H1 (cell line): ENCODE data around the gene PALM. TPM values are rescaled to one million over a fixed set of nuclear protein-coding genes. Genes with fewer than 3 reads are reported as not detected.

Experiments used
- CTCF ChIA-PET: fragments of 300-600 bp; sonication (Branson Sonifier 250); formaldehyde crosslinking; loops from one replicate; lab custom pipeline; 2021; ENCODE audit not compliant: partially characterized antibody; lab: Charles Lee
- POLR2A ChIA-PET: fragments of 300-600 bp; sonication (Branson Sonifier 250); formaldehyde crosslinking; loops from one replicate; lab custom pipeline; 2021; ENCODE audit warnings: inconsistent platforms; ENCODE audit not compliant: partially characterized antibody; lab: Charles Lee
- DNase-seq, 2 experiments: peaks; one replicate each; pipeline versions ENCODE4 v3.0.0 to v3.0.0-alpha.2; 2010 to 2022; ENCODE audit warnings: low spot score in 2 of 2, low read depth in 1 of 2, mixed read lengths in 1 of 2
- FAIRE-seq: peaks from 2 replicates; lab custom pipeline; 2011; peaks lifted over from hg19 to GRCh38; lab: Jason Lieb, UNC
- H2AFZ ChIP-seq: 2 replicates; pipeline ENCODE4 v1.8.1; 2012; ENCODE audit warnings: low read length, inconsistent platforms
- H2AK5ac ChIP-seq: 2 replicates; pipeline ENCODE4 v1.6.1; 2013; ENCODE audit warnings: low read depth, low read length
- H2BK120ac ChIP-seq: replicated peaks from 2 replicates; pipeline ENCODE3; 2013; ENCODE audit warnings: low read depth, low read length, inconsistent platforms
- H2BK12ac ChIP-seq: 2 replicates; pipeline ENCODE4 v1.6.1; 2013; ENCODE audit warnings: low read depth, low read length
- H2BK15ac ChIP-seq: 2 replicates; pipeline ENCODE4 v1.6.1; 2013; ENCODE audit warnings: low read length
- H2BK20ac ChIP-seq: 2 replicates; pipeline ENCODE4 v1.6.1; 2013; ENCODE audit warnings: low read length
- H2BK5ac ChIP-seq: 2 replicates; pipeline ENCODE4 v1.6.1; 2013; ENCODE audit warnings: low read depth, low read length
- H3K14ac ChIP-seq: 2 replicates; pipeline ENCODE4 v1.6.1; 2013; ENCODE audit warnings: inconsistent platforms; ENCODE audit not compliant: insufficient read length
- H3K18ac ChIP-seq: 2 replicates; pipeline ENCODE4 v1.6.1; 2013; ENCODE audit warnings: low read length; ENCODE audit errors: extremely low read depth
- H3K23ac ChIP-seq: 2 replicates; pipeline ENCODE4 v1.6.1; 2013; ENCODE audit warnings: inconsistent platforms; ENCODE audit not compliant: insufficient read length
- H3K23me2 ChIP-seq: 2 replicates; pipeline ENCODE4 v1.6.1; 2013; ENCODE audit warnings: low read depth, low read length
- H3K27ac ChIP-seq: 2 replicates; pipeline ENCODE4 v1.6.1; 2011; ENCODE audit warnings: low read depth, low read length, inconsistent platforms
- H3K27me3 ChIP-seq, 4 experiments: replicated peaks in 1 of 4; 1 replicate in 1 of 4; 2 replicates in 3 of 4; pipeline versions ENCODE4 v1.6.1 to v1.8.1; 2011 to 2013; ENCODE audit warnings: low read length in 3 of 4, mild to moderate bottlenecking in 3 of 4, inconsistent platforms in 2 of 4, mixed read lengths in 2 of 4, moderate library complexity in 1 of 4; ENCODE audit not compliant: control insufficient read depth in 3 of 4, insufficient read depth in 3 of 4; ENCODE audit errors: extremely low read depth in 1 of 4
- H3K36me3 ChIP-seq, 4 experiments: 2 replicates each; pipeline versions ENCODE4 v1.6.1 to v1.8.1; 2011 to 2013; ENCODE audit warnings: mild to moderate bottlenecking in 4 of 4, low read length in 3 of 4, moderate library complexity in 2 of 4, control low read depth in 1 of 4, inconsistent platforms in 1 of 4; ENCODE audit not compliant: insufficient read depth in 4 of 4, control insufficient read depth in 2 of 4
- H3K4ac ChIP-seq: replicated peaks from 2 replicates; pipeline ENCODE3; 2013; ENCODE audit warnings: low read length, low read depth, mixed read lengths, inconsistent platforms; ENCODE audit not compliant: insufficient read length
- H3K4me1 ChIP-seq, 4 experiments: replicated peaks in 1 of 4; 1 replicate in 1 of 4; 2 replicates in 3 of 4; pipeline versions ENCODE4 v1.6.1 to v1.8.1; 2011 to 2013; ENCODE audit warnings: low read length in 3 of 4, inconsistent platforms in 2 of 4, mixed read lengths in 1 of 4; ENCODE audit not compliant: insufficient read depth in 4 of 4, control insufficient read depth in 3 of 4
- H3K4me2 ChIP-seq, 2 experiments: 2 replicates each; pipeline versions ENCODE4 v1.6.1 to v1.8.1; 2011 to 2013; ENCODE audit warnings: low read depth in 2 of 2, low read length in 2 of 2, control low read depth in 1 of 2, inconsistent platforms in 1 of 2, mild to moderate bottlenecking in 1 of 2; ENCODE audit not compliant: insufficient read depth in 1 of 2
- H3K4me3 ChIP-seq, 4 experiments: fragments of 200-600, 300-600 bp in 1 of 4; sonication (generic), shearing (Covaris generic), sonication (Bioruptor Twin) in 1 of 4; 2 replicates each; pipeline versions ENCODE4 v1.5.1 to v1.8.1; 2011 to 2016; ENCODE audit warnings: low read length in 4 of 4, low read depth in 3 of 4, control low read depth in 2 of 4, inconsistent platforms in 2 of 4, mild to moderate bottlenecking in 2 of 4, mixed read lengths in 1 of 4, moderate library complexity in 1 of 4; ENCODE audit not compliant: insufficient read depth in 2 of 4; ENCODE audit errors: extremely low read depth in 1 of 4
- H3K56ac ChIP-seq: replicated peaks from 2 replicates; pipeline ENCODE3; 2013; ENCODE audit warnings: low read depth, mild to moderate bottlenecking, mixed read lengths, low read length, inconsistent platforms; ENCODE audit not compliant: insufficient read length
- H3K79me1 ChIP-seq: 2 replicates; pipeline ENCODE4 v1.6.1; 2013; ENCODE audit warnings: low read depth, low read length, control low read depth
- H3K79me2 ChIP-seq, 2 experiments: 2 replicates each; pipeline versions ENCODE4 v1.6.1 to v1.8.1; 2012 to 2013; ENCODE audit warnings: low read length in 2 of 2, mild to moderate bottlenecking in 2 of 2, inconsistent platforms in 1 of 2; ENCODE audit not compliant: insufficient read depth in 2 of 2, control insufficient read depth in 1 of 2
- H3K9ac ChIP-seq, 4 experiments: replicated peaks in 1 of 4; 1 replicate in 1 of 4; 2 replicates in 3 of 4; pipeline versions ENCODE4 v1.6.1 to v1.8.1; 2011 to 2013; ENCODE audit warnings: low read depth in 3 of 4, low read length in 3 of 4, control low read depth in 2 of 4, mild to moderate bottlenecking in 2 of 4, moderate library complexity in 2 of 4, inconsistent platforms in 1 of 4; ENCODE audit errors: extremely low read depth in 1 of 4
- H3K9me3 ChIP-seq, 2 experiments: 2 replicates each; pipeline versions ENCODE4 v1.6.1 to v1.8.1; 2012 to 2013; ENCODE audit warnings: mild to moderate bottlenecking in 2 of 2, moderate library complexity in 2 of 2, control low read depth in 1 of 2, inconsistent platforms in 1 of 2, low read depth in 1 of 2, low read length in 1 of 2, mixed read lengths in 1 of 2; ENCODE audit not compliant: insufficient read depth in 2 of 2
- H4K20me1 ChIP-seq, 2 experiments: replicated peaks in 1 of 2; 2 replicates each; pipeline versions ENCODE3 to v1.8.1; 2011 to 2013; ENCODE audit warnings: inconsistent platforms in 2 of 2, low read length in 2 of 2, mild to moderate bottlenecking in 1 of 2; ENCODE audit not compliant: insufficient read depth in 2 of 2, control insufficient read depth in 1 of 2
- H4K5ac ChIP-seq: 2 replicates; pipeline ENCODE4 v1.6.1; 2013; ENCODE audit warnings: low read length, low read depth, mixed read lengths, inconsistent platforms; ENCODE audit not compliant: insufficient read length
- H4K8ac ChIP-seq: 2 replicates; pipeline ENCODE4 v1.8.0; 2013; ENCODE audit warnings: mild to moderate bottlenecking, moderate library complexity, low read length, inconsistent platforms; ENCODE audit not compliant: insufficient read depth; ENCODE audit errors: extremely low read depth
- H4K91ac ChIP-seq: replicated peaks from 2 replicates; pipeline ENCODE3; 2013; ENCODE audit warnings: low read length, mixed read lengths, inconsistent platforms; ENCODE audit not compliant: insufficient read length
- KDM1A ChIP-seq: fragments of 200-600, 300-600 bp; sonication (generic); IDR thresholded peaks from 2 replicates; pipeline ENCODE4 v1.7.1; 2016; ENCODE audit warnings: mild to moderate bottlenecking, low read length, borderline replicate concordance
- TCF12 ChIP-seq: IDR thresholded peaks from 2 replicates; pipeline ENCODE4 v1.6.1; 2011; ENCODE audit warnings: low read depth, mild to moderate bottlenecking, low read length
- WGBS, 2 experiments: shearing (Covaris generic) in 1 of 2; methylation state at CpG; one replicate each; pipeline versions ENCODE4 v1.1.6 to v1.1.7; 2013 to 2015; ENCODE audit warnings: low lambda C conversion rate in 2 of 2, mixed read lengths in 2 of 2, inconsistent platforms in 1 of 2, low coverage in 1 of 2, missing lambda C conversion rate in 1 of 2; ENCODE audit not compliant: insufficient replicate concordance in 2 of 2, insufficient coverage in 1 of 2, insufficient read length in 1 of 2; ENCODE audit errors: extremely low coverage in 1 of 2, missing lambda C conversion rate in 1 of 2; 5-methylcytosine and 5-hydroxymethylcytosine counted together
- polyA plus RNA-seq, 7 experiments: library from polyadenylated mRNA; depleted of rRNA in 3 of 7; stranded (reverse) in 5 of 7; unstranded in 2 of 7; fragments of >200 nt in 5 of 7; fragments of 200-250 nt in 2 of 7; gene quantifications; 1 replicate in 5 of 7; 2 replicates in 1 of 7; 4 replicates in 1 of 7; pipeline versions ENCODE4 v1.2.1 to v1.2.3, GENCODE V29; 2011 to 2013; ENCODE audit warnings: missing spikeins in 2 of 7, mixed read lengths in 2 of 7
- total RNA-seq: library from RNA; stranded (reverse); fragmentation: NEBNext Ultra II Directional; extraction: Animal tissue kit (Norgen Biotek cat#: 25700); gene quantifications from 2 replicates; pipeline ENCODE4 v1.2.1, GENCODE V29; 2021

The PALM gene
- total and polyA plus RNA-seq, 2 of the 8 experiments (the other 6 are each of a cell fraction or from before 2014, with no cell fraction given), result 5.7 to 16.5 TPM

DNA sequence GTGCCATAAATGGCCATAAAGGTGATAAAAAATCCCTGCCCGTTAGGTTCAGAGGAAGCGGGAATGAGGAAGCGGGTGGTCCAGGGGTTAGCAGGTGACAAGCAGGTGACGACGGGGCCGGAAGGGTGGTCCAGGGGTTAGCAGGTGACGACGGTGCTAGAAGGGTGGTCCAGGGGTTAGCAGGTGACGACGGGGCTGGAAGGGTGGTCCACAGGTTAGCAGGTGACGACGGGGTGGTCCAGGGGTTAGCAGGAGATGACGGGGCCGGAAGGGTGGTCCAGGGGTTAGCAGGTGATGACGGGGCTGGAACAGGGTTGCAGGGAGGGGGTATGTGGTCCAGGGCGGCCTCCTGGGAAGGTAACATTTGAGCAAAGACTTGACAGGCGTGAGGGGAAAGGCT is 19.7 kb upstream of the PALM start:
- H3K9ac ChIP-seq, result no peak overlapping the region
- WGBS, 2 experiments, result 92% methylated on average over 17 of the region's 17 CpGs; no CpG with 5 or more reads in 1 of the 2 experiments

More for the DNA sequence above, 19.7 kb upstream of the PALM start:
- POLR2A ChIA-PET, result no interaction called here
- Histone ChIP-seq H3K36me3 (no peaks in the 10 kb centered on the region), H3K4me3 (no peak overlapping the region), H2BK15ac (no peak overlapping the region), H3K4me1 (no peaks in the 10 kb centered on the region), H3K18ac (no peak overlapping the region), H4K91ac (no peak overlapping the region), H3K79me2 (no peaks in the 10 kb centered on the region), H3K4me2 (no peak overlapping the region), H2AK5ac (no peak overlapping the region), H4K8ac (peak overlapping the region; percentile 14; the same call in 1 of the 2 replicates), H2BK20ac (no peak overlapping the region), H4K5ac (no peak overlapping the region), H3K27ac (no peak overlapping the region), H3K79me1 (no peaks in the 10 kb centered on the region), H3K9me3 (no peaks in the 10 kb centered on the region; a peak in 1 of 4 replicates), H2BK120ac (no peak overlapping the region), H2BK5ac (no peak overlapping the region), H3K27me3 (0 out of 7 replicates have a peak, but pooled peaks cover 0 to 2% (median 0%) of the 10 kb centered on the region in 4 experiments), H4K20me1 (peaks cover 0 to 1% of the 10 kb centered on the region in 2 experiments), H2BK12ac (no peak overlapping the region), H3K23ac (no peak overlapping the region), H3K14ac (no peak overlapping the region), H3K23me2 (no peaks in the 10 kb centered on the region), H3K4ac (no peak overlapping the region), H3K56ac (no peak overlapping the region), H2AFZ (no peak overlapping the region)
- FAIRE-seq (no peak), DNase-seq (no peak)
- TF ChIP-seq TCF12 (no peak), KDM1A (peak; percentile 85)
- CTCF ChIA-PET, result interaction anchor here (0.7 to 2.4 kb wide), 3 partner anchors 9 to 18 kb away, joined by 3 to 7 read pairs (median 3); no protein-coding TSS in a partner anchor
